Measurements from ENCODE around the gene SERINC1. TPM values are rescaled to one million over a fixed set of nuclear protein-coding genes. Genes with fewer than 3 reads are reported as not detected.

SERINC1 gene
- total RNA-seq, 1 experiment from 2014 or later, result 172 TPM

GRCh38 chr6:122393351-122393896, 78.2 kb downstream of the SERINC1 start:
- DNase-seq (ENCODE audit: low read depth), result no peak

Other genes with a start within 250 kb of the SERINC1 start
- 17.3 and 22.5 TPM in 2 replicates for gene HSF2, start 72.2 kb downstream of the SERINC1 start, total RNA-seq (2014; rRNA removed; shearing (Covaris generic))
- gene PKIB, start 138.6 kb upstream of the SERINC1 start, total RNA-seq (2014; rRNA removed; shearing (Covaris generic)), result 0.72 TPM in 1 of 2 replicates, not detected in the other

Measured in RPMI7951 (cell line).